Muscle layer of duodenum (tissue), 2 donors: ENCODE data around the gene PLB1.
"Not testable (repeated sequence)": the region's sequence is repeated elsewhere in the genome, so short reads cannot be mapped to it uniquely, and the experiment has no call there.

Source experiments
- H3K27ac ChIP-seq: one replicate; pipeline ENCODE4 v1.7.0; 2013; ENCODE audit warnings: mild to moderate bottlenecking, low read length
- H3K27me3 ChIP-seq: one replicate; pipeline ENCODE4 v1.7.0; 2013; ENCODE audit warnings: low read depth, mild to moderate bottlenecking, control low read depth, low read length
- H3K36me3 ChIP-seq, 2 donors: one replicate each; pipeline ENCODE4 v1.7.0; 2013; ENCODE audit warnings: low read length in 2 of 2, control low read depth in 1 of 2, mild to moderate bottlenecking in 1 of 2; ENCODE audit not compliant: insufficient read depth in 2 of 2, control insufficient read depth in 1 of 2
- H3K4me1 ChIP-seq, 2 donors: one replicate each; pipeline ENCODE4 v1.7.0; 2013; ENCODE audit warnings: low read length in 2 of 2, mild to moderate bottlenecking in 2 of 2, control low read depth in 1 of 2, moderate library complexity in 1 of 2; ENCODE audit not compliant: insufficient read depth in 2 of 2, control insufficient read depth in 1 of 2
- H3K4me3 ChIP-seq, 2 donors: one replicate each; pipeline ENCODE4 v1.7.0; 2013; ENCODE audit warnings: low read length in 2 of 2, low read depth in 1 of 2, mild to moderate bottlenecking in 1 of 2
- H3K9me3 ChIP-seq, 2 donors: one replicate each; pipeline ENCODE4 v1.7.0; 2013; ENCODE audit warnings: low read length in 2 of 2, control low read depth in 1 of 2, mild to moderate bottlenecking in 1 of 2; ENCODE audit not compliant: control insufficient read depth in 1 of 2
- donor health status: healthy.

PLB1 gene

GRCh38 chr2:28658369-28658768 is 162.5 kb downstream of the PLB1 start:
- Histone ChIP-seq H3K9me3 (no peaks in the 10 kb centered on the region), H3K4me1 (peaks cover 31 to 36% of the 10 kb centered on the region in 2 donors), H3K27ac (no peak overlapping the region), H3K4me3 (no peak overlapping the region), H3K36me3 (no peaks in the 10 kb centered on the region), H3K27me3 (no peaks in the 10 kb centered on the region)

DNA sequence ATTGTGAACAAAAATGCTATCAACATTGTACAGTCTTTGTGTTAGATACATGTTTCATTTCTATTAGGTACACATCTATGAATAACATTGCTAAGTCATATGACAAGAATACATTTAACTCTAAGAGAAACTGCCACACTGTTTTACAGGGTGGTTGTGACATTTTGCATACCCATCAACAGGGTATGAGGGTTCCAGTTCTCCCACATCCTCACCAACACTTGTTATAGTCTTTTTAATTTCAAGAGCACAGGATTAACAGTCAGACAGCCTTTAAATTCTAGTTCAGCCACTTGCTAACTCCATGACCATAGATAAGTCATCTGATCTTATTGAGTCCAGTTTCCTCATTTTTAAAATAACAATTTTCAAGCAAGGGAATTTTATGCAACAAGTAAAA is 163.3 kb downstream of the PLB1 start:
- Histone ChIP-seq H3K36me3 (no peaks in the 10 kb centered on the region), H3K4me3 (no peak overlapping the region), H3K4me1 (peaks cover 38 to 44% of the 10 kb centered on the region in 2 donors), H3K27me3 (no peaks in the 10 kb centered on the region), H3K27ac (no peak overlapping the region), H3K9me3 (no peaks in the 10 kb centered on the region)

- no peak overlapping the region for H3K4me3 ChIP-seq
- peak overlapping the region; percentile 80 for H3K27ac ChIP-seq
- H3K4me1 ChIP-seq: peaks cover 29 to 42% of the 10 kb centered on the region in 2 donors
Measured at GRCh38 chr2:28661589-28662001, 165.7 kb downstream of the PLB1 start.

DNA sequence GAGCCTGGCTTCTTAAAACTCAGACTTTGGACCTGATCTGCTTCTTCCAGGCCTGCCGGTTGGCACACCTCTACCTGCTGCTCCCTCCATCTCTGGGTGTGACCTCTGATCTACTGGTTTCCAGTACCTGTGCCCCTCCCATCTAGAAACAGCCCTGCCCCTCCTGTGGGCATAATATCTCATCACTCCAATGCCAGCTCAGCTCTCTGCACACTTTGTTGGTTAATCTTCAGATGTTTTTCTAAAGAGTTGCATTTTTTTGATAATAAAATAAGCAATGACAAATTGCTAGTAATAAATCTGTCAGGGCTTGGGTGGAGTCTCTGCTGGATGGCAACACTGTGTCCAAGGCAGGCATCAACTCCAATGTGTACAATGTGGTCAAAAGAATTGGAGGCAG is 166.2 kb downstream of the PLB1 start:
- no peaks in the 10 kb centered on the region for H3K9me3 ChIP-seq
- H3K27me3 ChIP-seq: no peaks in the 10 kb centered on the region
- H3K4me1 ChIP-seq: peaks cover 29 to 42% of the 10 kb centered on the region in 2 donors
- no peak overlapping the region for H3K4me3 ChIP-seq
- H3K27ac ChIP-seq: peak overlapping the region; percentile 80
- no peaks in the 10 kb centered on the region for H3K36me3 ChIP-seq

More at GRCh38 chr2:28661589-28662001, 165.7 kb downstream of the PLB1 start:
- Histone ChIP-seq H3K9me3 (no peaks in the 10 kb centered on the region), H3K27me3 (no peaks in the 10 kb centered on the region), H3K36me3 (no peaks in the 10 kb centered on the region)

GRCh38 chr2:28662468-28663181 is 166.8 kb downstream of the PLB1 start:
- H3K27ac ChIP-seq: peak overlapping the region; percentile 80

DNA sequence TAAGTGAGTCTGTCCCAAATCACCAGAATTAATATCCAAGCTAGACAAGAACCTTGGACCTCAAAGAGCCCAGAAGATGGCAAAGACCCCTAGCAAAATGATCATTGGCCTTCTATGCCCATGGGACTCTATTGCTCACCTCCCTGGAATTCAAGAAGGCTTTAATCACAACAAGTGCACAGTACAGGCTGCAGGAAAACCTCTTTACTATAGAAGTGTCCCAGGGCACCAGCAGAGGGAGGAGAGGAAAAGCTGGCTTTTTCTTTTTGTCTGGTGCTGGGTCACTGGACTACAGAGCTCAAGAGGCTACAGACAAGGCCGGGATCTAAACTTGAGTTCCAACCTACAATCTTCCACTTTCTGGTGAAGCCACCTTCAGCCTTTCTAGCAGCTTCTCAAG is 167.5 kb downstream of the PLB1 start:
- peak overlapping the region; percentile 80 for H3K27ac ChIP-seq
- peaks cover 24 to 36% of the 10 kb centered on the region in 2 donors for H3K4me1 ChIP-seq
- no peaks in the 10 kb centered on the region for H3K27me3 ChIP-seq
- no peaks in the 10 kb centered on the region for H3K9me3 ChIP-seq
- no peak overlapping the region for H3K4me3 ChIP-seq
- H3K36me3 ChIP-seq: no peaks in the 10 kb centered on the region

More at GRCh38 chr2:28662468-28663181, 166.8 kb downstream of the PLB1 start:
- Histone ChIP-seq H3K36me3 (no peaks in the 10 kb centered on the region), H3K4me3 (no peak overlapping the region), H3K27me3 (no peaks in the 10 kb centered on the region), H3K9me3 (no peaks in the 10 kb centered on the region), H3K4me1 (peaks cover 29 to 36% of the 10 kb centered on the region in 2 donors)

DNA sequence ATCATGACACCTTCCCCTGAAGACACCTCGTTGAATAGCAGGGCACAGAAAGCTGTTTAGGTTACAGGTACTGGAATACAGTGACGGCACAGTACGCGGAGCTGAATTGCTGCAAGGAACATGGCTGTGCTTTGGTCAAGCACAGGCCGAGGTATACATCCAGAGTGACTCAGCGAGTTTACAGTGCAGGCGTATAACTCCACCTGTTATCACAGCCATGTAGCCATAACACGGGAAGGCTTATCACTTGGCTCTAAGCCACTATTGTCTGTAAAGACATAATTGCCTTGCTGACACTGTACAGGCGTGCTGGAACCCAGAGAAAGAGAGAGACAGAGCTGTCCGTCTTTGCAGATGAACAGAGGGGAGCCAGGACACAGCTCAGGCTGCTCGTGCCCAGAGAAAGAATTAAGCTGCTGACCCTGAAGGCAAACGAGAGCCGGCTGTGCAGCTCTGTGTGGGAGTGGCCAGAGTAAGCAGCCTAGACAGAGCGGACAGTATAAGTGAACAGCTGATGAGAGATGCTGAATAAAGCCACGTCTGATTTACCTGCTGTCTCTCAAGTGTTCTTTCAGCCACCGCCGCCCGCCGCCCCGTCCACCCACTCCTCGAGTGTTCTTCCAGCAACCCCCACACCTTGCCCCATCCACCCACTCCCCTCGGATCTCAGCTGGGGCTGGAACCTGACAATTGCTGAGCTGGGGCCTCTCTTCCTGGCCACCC is 168.4 kb downstream of the PLB1 start:
- Histone ChIP-seq H3K4me1 (peaks cover 20 to 36% of the 10 kb centered on the region in 2 donors), H3K36me3 (no peaks in the 10 kb centered on the region), H3K9me3 (no peaks in the 10 kb centered on the region), H3K27ac (peak overlapping the region; percentile 80), H3K27me3 (no peaks in the 10 kb centered on the region), H3K4me3 (no peak overlapping the region)

DNA sequence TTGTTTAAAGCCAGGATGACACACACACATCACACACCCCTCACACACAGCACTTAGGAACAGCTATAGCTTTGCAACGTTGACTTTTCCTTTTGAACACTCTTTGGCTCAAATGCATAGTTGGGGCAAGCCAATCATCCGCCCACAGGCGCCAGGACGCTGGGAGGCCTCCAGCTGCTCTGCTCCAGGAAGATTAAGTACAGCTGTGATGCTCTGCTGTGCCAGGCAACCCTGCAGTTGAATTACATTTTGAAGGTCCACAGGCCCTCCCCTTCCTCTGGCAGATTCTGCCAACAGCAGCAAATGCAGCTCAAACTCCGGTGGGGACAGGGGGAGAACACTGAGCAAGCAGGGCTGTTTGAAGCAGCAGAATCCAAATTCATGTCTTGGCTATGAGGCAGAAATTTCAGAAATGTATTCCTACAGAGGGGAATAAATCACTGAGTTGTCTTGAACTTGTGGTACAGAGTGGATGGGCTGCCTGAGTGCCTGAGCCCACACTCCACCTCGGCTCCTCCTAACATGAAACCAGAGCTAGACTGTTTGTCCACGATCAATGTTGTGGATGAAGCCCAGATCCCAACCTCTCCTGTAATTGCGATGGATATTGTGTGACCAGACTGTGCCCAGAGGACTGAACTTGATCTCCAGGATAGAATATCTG is 169.3 kb downstream of the PLB1 start:
- no peaks in the 10 kb centered on the region for H3K9me3 ChIP-seq
- no peak overlapping the region for H3K4me3 ChIP-seq
- no peaks in the 10 kb centered on the region for H3K36me3 ChIP-seq
- H3K27me3 ChIP-seq: no peaks in the 10 kb centered on the region
- H3K4me1 ChIP-seq: peaks cover 20 to 36% of the 10 kb centered on the region in 2 donors
- H3K27ac ChIP-seq: peak overlapping the region; percentile 68

- H3K36me3 ChIP-seq, H3K9me3 ChIP-seq, H3K4me3 ChIP-seq, H3K27me3 ChIP-seq: not testable (repeated sequence)
- Histone ChIP-seq H3K4me1 (peaks cover 20 to 36% of the 10 kb centered on the region in 2 donors), H3K27ac (peak overlapping the region; percentile 68)
Measured at GRCh38 chr2:28665811-28666377, 170.0 kb downstream of the PLB1 start.

GRCh38 chr2:28666496-28667184 is 170.8 kb downstream of the PLB1 start:
- Histone ChIP-seq H3K4me3 (no peak overlapping the region), H3K9me3 (no peaks in the 10 kb centered on the region), H3K27me3 (no peaks in the 10 kb centered on the region), H3K27ac (no peak overlapping the region), H3K36me3 (no peaks in the 10 kb centered on the region), H3K4me1 (peaks cover 20 to 31% of the 10 kb centered on the region in 2 donors)
